Trophoblast cell (in vitro differentiated cells and primary cell): Measurements from ENCODE around the gene EPGN.

Experiments
- DNase-seq, 2 donors: peaks; one replicate each; pipeline ENCODE4 v3.0.0-alpha.2; 2016
- H2AFZ ChIP-seq: 2 replicates; pipeline ENCODE4 v1.6.1; 2013; ENCODE audit warnings: low read length, moderate library complexity, mild to moderate bottlenecking; ENCODE audit not compliant: insufficient read depth, poor library complexity
- H2AK5ac ChIP-seq: 2 replicates; pipeline ENCODE4 v1.6.1; 2013; ENCODE audit warnings: mild to moderate bottlenecking, low read length
- H2BK120ac ChIP-seq: 2 replicates; pipeline ENCODE4 v1.6.1; 2013; ENCODE audit warnings: low read length, mild to moderate bottlenecking, moderate library complexity; ENCODE audit not compliant: insufficient read depth, poor library complexity
- H2BK12ac ChIP-seq: 2 replicates; pipeline ENCODE4 v1.6.1; 2013; ENCODE audit warnings: mild to moderate bottlenecking, low read length, moderate library complexity
- H2BK5ac ChIP-seq: 2 replicates; pipeline ENCODE4 v1.6.1; 2013; ENCODE audit warnings: low read length, low read depth, moderate library complexity, mild to moderate bottlenecking; ENCODE audit not compliant: poor library complexity
- H3K14ac ChIP-seq: 2 replicates; pipeline ENCODE4 v1.6.1; 2013; ENCODE audit warnings: mild to moderate bottlenecking, low read length
- H3K18ac ChIP-seq: 2 replicates; pipeline ENCODE4 v1.6.1; 2013; ENCODE audit warnings: mild to moderate bottlenecking, low read length
- H3K23ac ChIP-seq: 2 replicates; pipeline ENCODE4 v1.6.1; 2013; ENCODE audit warnings: low read length
- H3K27ac ChIP-seq: 2 replicates; pipeline ENCODE4 v1.5.1; 2013; ENCODE audit warnings: low read depth, mild to moderate bottlenecking, inconsistent platforms, low read length, moderate library complexity
- H3K27me3 ChIP-seq: 2 replicates; pipeline ENCODE4 v1.6.1; 2013; ENCODE audit warnings: inconsistent platforms, mild to moderate bottlenecking, low read length, moderate library complexity; ENCODE audit not compliant: insufficient read depth
- H3K36me3 ChIP-seq, 2 experiments: 1 replicate in 1 of 2; 2 replicates in 1 of 2; pipeline ENCODE4 v1.6.1; 2013; ENCODE audit warnings: low read length in 2 of 2, mild to moderate bottlenecking in 2 of 2, moderate library complexity in 1 of 2; ENCODE audit not compliant: insufficient read depth in 2 of 2, control insufficient read depth in 1 of 2
- H3K4ac ChIP-seq: 2 replicates; pipeline ENCODE4 v1.6.1; 2013; ENCODE audit warnings: low read depth, mild to moderate bottlenecking, low read length, moderate library complexity
- H3K4me1 ChIP-seq, 2 experiments: 1 replicate in 1 of 2; 2 replicates in 1 of 2; pipeline ENCODE4 v1.6.1; 2013; ENCODE audit warnings: low read length in 2 of 2, mild to moderate bottlenecking in 2 of 2, moderate library complexity in 1 of 2; ENCODE audit not compliant: insufficient read depth in 2 of 2, control insufficient read depth in 1 of 2
- H3K4me2 ChIP-seq: 2 replicates; pipeline ENCODE4 v1.6.1; 2013; ENCODE audit warnings: inconsistent platforms, mild to moderate bottlenecking, low read length, moderate library complexity
- H3K4me3 ChIP-seq: 2 replicates; pipeline ENCODE4 v1.5.1; 2013; ENCODE audit warnings: mild to moderate bottlenecking, low read depth, low read length, inconsistent platforms
- H3K79me1 ChIP-seq: one replicate; pipeline ENCODE4 v1.6.1; 2013; ENCODE audit warnings: low read length
- H3K79me2 ChIP-seq: 2 replicates; pipeline ENCODE4 v1.6.1; 2013; ENCODE audit warnings: low read length, mild to moderate bottlenecking; ENCODE audit not compliant: control insufficient read depth, insufficient read depth, poor library complexity
- H3K9ac ChIP-seq: 2 replicates; pipeline ENCODE4 v1.6.1; 2013; ENCODE audit warnings: mild to moderate bottlenecking, low read length
- H3K9me3 ChIP-seq: 2 replicates; pipeline ENCODE4 v1.6.1; 2013; ENCODE audit warnings: low read depth, mild to moderate bottlenecking, control low read depth, inconsistent platforms, low read length; ENCODE audit not compliant: insufficient read depth
- H4K12ac ChIP-seq: 2 replicates; pipeline ENCODE4 v1.6.1; 2013; ENCODE audit warnings: low read depth, mild to moderate bottlenecking, low read length, moderate library complexity
- H4K8ac ChIP-seq: 2 replicates; pipeline ENCODE4 v1.6.1; 2013; ENCODE audit warnings: low read depth, mild to moderate bottlenecking, low read length, moderate library complexity
- H4K91ac ChIP-seq: one replicate; pipeline ENCODE4 v1.6.1; 2013; ENCODE audit warnings: low read depth, mild to moderate bottlenecking, low read length, moderate library complexity
- WGBS: extraction: QIAGEN DNeasy Blood & Tissue Kit; methylation state at CpG from one replicate; pipeline ENCODE4 v1.1.7; 2013; ENCODE audit warnings: missing lambda C conversion rate; ENCODE audit not compliant: insufficient read length, insufficient coverage; ENCODE audit errors: extremely low coverage; 5-methylcytosine and 5-hydroxymethylcytosine counted together

EPGN gene

DNA sequence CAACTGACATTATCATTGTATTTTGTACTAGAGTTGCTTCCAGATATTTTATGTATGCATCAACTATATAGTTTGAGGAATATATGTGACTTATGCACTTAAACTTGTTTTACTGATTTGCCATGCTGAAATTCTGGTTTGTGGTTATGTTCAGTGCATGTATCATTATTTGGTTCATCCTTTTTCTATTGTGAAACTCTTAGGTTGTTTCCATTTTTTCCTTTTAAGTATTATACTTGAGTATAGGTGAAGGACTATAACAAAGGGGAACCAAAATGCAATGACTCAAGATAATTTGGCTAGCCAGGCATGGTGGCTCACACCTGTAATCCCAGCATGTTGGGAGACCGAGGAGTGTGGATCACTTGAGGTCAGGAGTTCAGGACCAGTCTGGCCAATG, 21.1 kb upstream of the EPGN start:
- Histone ChIP-seq H3K14ac (no peak overlapping the region), H3K18ac (no peak overlapping the region), H3K9me3 (no peaks in the 10 kb centered on the region), H4K91ac (no peak overlapping the region), H4K8ac (no peak overlapping the region), H3K23ac (no peak overlapping the region), H3K79me2 (no peaks in the 10 kb centered on the region), H3K9ac (no peak overlapping the region), H3K27me3 (no peaks in the 10 kb centered on the region), H2BK120ac (no peak overlapping the region), H3K4me1 (no peaks in the 10 kb centered on the region), H2BK12ac (no peak overlapping the region), H2AFZ (no peak overlapping the region), H3K27ac (no peak overlapping the region), H2AK5ac (no peak overlapping the region), H3K4me3 (no peak overlapping the region), H4K12ac (no peak overlapping the region), H3K4ac (no peak overlapping the region), H3K36me3 (no peaks in the 10 kb centered on the region), H3K4me2 (no peak overlapping the region), H3K79me1 (no peaks in the 10 kb centered on the region), H2BK5ac (no peak overlapping the region)
- DNase-seq, result no peak
- whole genome bisulfite sequencing, result no CpG with 5 or more reads among the region's 1 CpG

DNA sequence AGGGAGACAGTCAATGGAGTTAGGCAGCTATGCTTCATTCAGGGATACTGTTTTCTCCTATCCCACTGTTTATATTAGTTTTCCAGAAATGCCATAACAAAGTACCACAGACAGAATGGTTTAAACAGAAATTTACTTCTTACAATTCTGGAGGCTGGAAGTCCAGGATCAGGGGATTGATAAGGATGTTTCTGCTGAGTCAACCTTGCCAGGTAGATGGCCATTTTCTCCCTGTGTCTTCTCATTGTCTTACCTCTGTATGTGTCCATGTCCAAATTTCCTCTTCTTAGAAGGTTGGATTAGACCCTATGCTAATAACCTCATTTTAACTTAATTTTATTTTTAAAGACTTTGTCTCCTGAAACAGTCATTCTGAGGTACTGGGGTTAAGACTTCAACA, 20.5 kb upstream of the EPGN start:
- Histone ChIP-seq H2AFZ (no peak overlapping the region), H2AK5ac (no peak overlapping the region), H2BK120ac (no peak overlapping the region), H3K27me3 (no peaks in the 10 kb centered on the region), H3K27ac (no peak overlapping the region), H3K36me3 (no peaks in the 10 kb centered on the region), H4K12ac (no peak overlapping the region), H3K14ac (no peak overlapping the region), H3K23ac (no peak overlapping the region), H3K79me1 (no peaks in the 10 kb centered on the region), H3K18ac (no peak overlapping the region), H4K8ac (no peak overlapping the region), H3K4me1 (no peaks in the 10 kb centered on the region), H3K4me3 (no peak overlapping the region), H3K9ac (no peak overlapping the region), H3K9me3 (no peaks in the 10 kb centered on the region), H4K91ac (no peak overlapping the region), H2BK5ac (no peak overlapping the region), H2BK12ac (no peak overlapping the region), H3K4ac (no peak overlapping the region), H3K4me2 (no peak overlapping the region), H3K79me2 (no peaks in the 10 kb centered on the region)
- DNase-seq, result no peak

DNA sequence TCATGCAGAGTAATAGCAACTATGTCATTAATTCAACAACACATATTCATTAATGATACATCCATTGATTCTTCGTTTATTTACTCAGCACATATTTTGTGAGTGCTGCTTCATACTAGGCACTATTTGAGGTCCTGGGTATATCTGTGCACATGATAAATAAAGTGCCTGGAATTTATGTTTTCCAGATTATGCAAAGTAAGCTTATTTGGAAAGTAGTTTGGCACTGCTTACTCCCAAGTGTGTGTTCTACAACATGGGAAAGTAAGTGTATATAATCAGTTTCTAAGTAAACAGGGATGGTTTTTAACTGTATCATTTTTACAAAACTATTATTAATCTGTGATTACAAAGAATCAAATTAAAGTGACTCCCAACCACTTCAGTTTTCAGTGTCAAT, 16.8 kb upstream of the EPGN start:
- H2BK12ac ChIP-seq, result no peak overlapping the region
- H2BK120ac ChIP-seq, result no peak overlapping the region
- no peak for DNase-seq
- no peak overlapping the region for H4K91ac ChIP-seq
- H3K79me1 ChIP-seq, result no peaks in the 10 kb centered on the region
- no peak overlapping the region for H2AFZ ChIP-seq
- no peak overlapping the region for H4K8ac ChIP-seq
- WGBS, result no CpG with 5 or more reads among the region's 1 CpG
- H3K36me3 ChIP-seq, result no peaks in the 10 kb centered on the region
- H3K4ac ChIP-seq, result no peak overlapping the region
- H3K23ac ChIP-seq, result no peak overlapping the region
- no peaks in the 10 kb centered on the region for H3K79me2 ChIP-seq
- no peak overlapping the region for H4K12ac ChIP-seq
- H3K27me3 ChIP-seq, result no peaks in the 10 kb centered on the region
- no peak overlapping the region for H3K18ac ChIP-seq
- H3K27ac ChIP-seq, result no peak overlapping the region
- H3K9ac ChIP-seq, result no peak overlapping the region
- no peaks in the 10 kb centered on the region for H3K4me1 ChIP-seq
- H3K14ac ChIP-seq, result no peak overlapping the region
- H3K9me3 ChIP-seq, result no peaks in the 10 kb centered on the region
- H3K4me2 ChIP-seq, result no peak overlapping the region
- H3K4me3 ChIP-seq, result no peak overlapping the region
- H2AK5ac ChIP-seq, result no peak overlapping the region
- no peak overlapping the region for H2BK5ac ChIP-seq

DNA sequence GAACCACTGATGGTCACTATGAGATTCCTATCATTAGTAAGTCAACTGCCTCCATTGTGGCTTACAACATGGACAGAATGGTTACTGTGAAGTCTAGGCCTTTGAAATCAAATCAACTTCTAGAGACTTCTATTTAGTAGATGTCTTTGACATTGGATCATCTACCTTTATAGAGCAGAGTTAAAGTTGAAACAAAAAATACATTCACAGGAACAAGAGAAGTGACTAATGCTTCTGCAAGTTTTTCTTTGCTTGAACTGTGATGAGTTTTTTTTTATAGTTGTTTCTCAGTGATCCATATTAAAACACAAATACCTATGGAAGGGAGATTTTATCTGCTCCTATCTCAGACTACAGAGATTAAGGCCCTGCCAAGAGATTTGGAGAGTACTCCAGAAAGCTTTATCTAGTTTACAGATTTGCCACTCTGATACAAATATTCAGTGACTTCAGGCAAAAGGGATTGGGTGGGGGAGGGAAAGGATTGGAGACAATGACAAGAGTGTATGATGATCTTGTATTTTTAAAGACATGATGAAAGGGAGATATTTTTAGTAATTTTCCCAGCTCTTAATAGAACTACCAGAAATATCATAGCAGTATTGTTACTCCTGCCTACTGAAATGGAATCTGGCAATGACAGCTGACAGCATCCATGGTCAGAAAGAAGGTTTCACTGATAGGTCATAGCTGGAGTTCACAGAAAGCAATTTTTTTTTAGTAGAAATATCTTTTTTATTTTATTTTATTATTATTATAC, 16.0 kb upstream of the EPGN start:
- no peak overlapping the region for H2BK12ac ChIP-seq
- no peak overlapping the region for H2AFZ ChIP-seq
- H3K9ac ChIP-seq, result no peak overlapping the region
- no peak overlapping the region for H3K4me3 ChIP-seq
- no peak overlapping the region for H3K14ac ChIP-seq
- no peak overlapping the region for H3K23ac ChIP-seq
- no peak overlapping the region for H3K27ac ChIP-seq
- H4K12ac ChIP-seq, result no peak overlapping the region
- H3K79me1 ChIP-seq, result no peaks in the 10 kb centered on the region
- H3K4ac ChIP-seq, result no peak overlapping the region
- H3K79me2 ChIP-seq, result no peaks in the 10 kb centered on the region
- no peak overlapping the region for H2BK5ac ChIP-seq
- H2BK120ac ChIP-seq, result no peak overlapping the region
- H3K27me3 ChIP-seq, result no peaks in the 10 kb centered on the region
- no peak overlapping the region for H3K4me2 ChIP-seq
- H3K36me3 ChIP-seq, result no peaks in the 10 kb centered on the region
- no peak overlapping the region for H4K8ac ChIP-seq
- no peak for DNase-seq
- H3K18ac ChIP-seq, result no peak overlapping the region
- no peaks in the 10 kb centered on the region for H3K4me1 ChIP-seq
- H4K91ac ChIP-seq, result no peak overlapping the region
- no peaks in the 10 kb centered on the region for H3K9me3 ChIP-seq
- no peak overlapping the region for H2AK5ac ChIP-seq
